ENCODE data around the gene ARAF. TPM values are rescaled to one million over a fixed set of nuclear protein-coding genes. Genes with fewer than 3 reads are reported as not detected.

Gene ARAF
- total and polyA plus RNA-seq, 5 donors = 33.2 to 73.2 (median 67.5) TPM

DNA sequence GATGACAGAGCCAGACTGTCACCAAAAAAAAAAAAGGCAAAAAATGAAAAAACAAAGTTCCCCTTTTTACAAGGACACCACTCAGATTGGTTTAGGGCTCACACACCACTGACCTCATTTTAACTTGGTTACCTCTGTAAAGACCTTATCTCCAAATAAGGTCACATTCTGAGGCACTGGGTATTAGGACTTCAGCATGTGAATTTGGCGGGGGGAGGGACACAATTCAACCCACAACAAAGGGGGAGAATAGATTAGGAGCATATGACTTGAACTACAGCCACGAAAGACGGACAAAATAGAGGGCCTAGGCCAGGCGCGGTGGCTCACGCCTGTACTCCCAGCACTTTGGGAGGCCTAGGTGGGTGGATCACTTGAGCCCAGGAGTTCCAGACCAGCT is 31.0 kb upstream of the ARAF start:
- Histone ChIP-seq H3K27me3 (ENCODE audit: control insufficient read depth, insufficient read depth) (no peaks in the 10 kb centered on the region), H3K27ac (ENCODE audit: low read length) (no peak overlapping the region)

DNA sequence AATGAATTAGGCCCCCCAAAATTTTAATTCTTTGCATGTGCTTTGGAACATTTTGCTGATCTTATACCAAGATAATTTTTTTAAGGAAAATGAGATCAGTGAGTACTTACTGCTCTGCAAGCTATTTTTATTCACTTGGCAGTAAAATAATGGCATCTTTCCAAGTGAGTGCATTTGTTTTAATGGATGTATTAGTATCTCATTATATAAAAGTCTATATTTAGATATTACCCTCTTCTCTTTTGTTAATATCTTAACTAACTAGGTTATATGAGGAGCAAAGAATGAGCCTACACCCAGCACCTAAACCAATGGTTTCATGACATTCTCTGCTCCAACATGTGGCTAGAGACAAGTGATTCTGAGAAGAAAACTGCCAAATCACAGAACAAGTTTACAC is 21.1 kb upstream of the ARAF start:
- intact Hi-C loops (cut with DNase I) = no loop called here
- no peak for ATAC-seq
- H3K4me3 ChIP-seq (ENCODE audit: low read length) = no peak overlapping the region

More for the DNA sequence above, 31.0 kb upstream of the ARAF start:
- intact Hi-C loops (cut with DNase I) = no loop called here
- no peak for ATAC-seq
- H3K9me3 ChIP-seq (ENCODE audit: control insufficient read depth, low read length) = no peaks in the 10 kb centered on the region
- no peak overlapping the region for H3K4me3 ChIP-seq (ENCODE audit: low read length)
- DNase-seq = no peak
- WGBS = 96% methylated on average over 6 of the region's 6 CpGs
- H3K4me1 ChIP-seq (ENCODE audit: control insufficient read depth, insufficient read depth, low read length) = no peaks in the 10 kb centered on the region

DNA sequence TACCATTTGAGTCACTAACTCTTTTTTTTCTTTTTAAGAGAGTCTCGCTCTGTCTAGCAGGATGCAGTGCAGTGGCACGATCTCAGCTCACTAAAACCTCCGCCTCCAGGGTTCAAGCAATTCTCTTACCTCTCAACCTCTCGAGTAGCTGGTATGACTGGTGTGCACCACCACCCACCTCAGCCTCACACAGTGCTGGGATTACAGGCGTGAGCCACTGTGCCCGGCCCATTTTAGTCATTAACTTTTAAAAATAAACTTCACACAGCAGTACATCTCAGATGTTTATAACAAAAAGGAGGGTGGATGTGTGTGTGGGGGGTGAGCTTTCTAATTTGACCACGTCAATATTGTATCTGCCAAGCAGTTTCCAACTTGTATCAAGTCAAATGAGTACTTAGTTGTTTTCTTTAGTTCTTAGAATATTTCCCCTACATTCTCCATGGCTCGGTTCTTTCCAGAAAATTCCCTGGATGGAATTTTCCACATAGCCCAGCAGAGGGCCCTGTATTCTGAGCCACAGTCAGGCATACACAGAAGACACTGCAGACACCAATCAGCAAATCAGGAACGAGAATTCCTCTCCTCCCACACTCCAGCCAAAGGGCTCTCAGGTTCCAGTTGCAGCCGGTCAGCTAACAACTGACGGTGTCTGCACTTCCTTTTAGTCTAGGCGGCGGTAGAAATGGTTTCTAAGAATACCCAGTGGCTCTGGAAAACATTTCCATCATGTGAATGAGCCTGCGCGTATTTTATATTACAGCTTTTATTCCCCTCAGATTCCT is 20.1 kb upstream of the ARAF start:
- H3K27ac ChIP-seq (ENCODE audit: low read length) = peak overlapping the region; percentile 70
- H3K27me3 ChIP-seq (ENCODE audit: control insufficient read depth, insufficient read depth) = no peaks in the 10 kb centered on the region
- no peaks in the 10 kb centered on the region for H3K9me3 ChIP-seq (ENCODE audit: control insufficient read depth, low read length)
- no peak overlapping the region for H3K4me3 ChIP-seq (ENCODE audit: low read length)
- peak; percentile 69 to 85 (median 77) for DNase-seq
- peak; percentile 99 to 100 for ATAC-seq
- no peaks in the 10 kb centered on the region for H3K4me1 ChIP-seq (ENCODE audit: control insufficient read depth, insufficient read depth, low read length)
- 18% methylated on average over 15 of the region's 15 CpGs for WGBS
- intact Hi-C loops (cut with DNase I) = no loop called here

More for the DNA sequence above, 21.1 kb upstream of the ARAF start:
- Histone ChIP-seq H3K27ac (ENCODE audit: low read length) (peak overlapping the region; percentile 68), H3K9me3 (ENCODE audit: control insufficient read depth, low read length) (no peaks in the 10 kb centered on the region), H3K4me1 (ENCODE audit: control insufficient read depth, insufficient read depth, low read length) (no peaks in the 10 kb centered on the region), H3K27me3 (ENCODE audit: control insufficient read depth, insufficient read depth) (no peaks in the 10 kb centered on the region)
- no peak for DNase-seq

GRCh38 chrX:47543496-47543895 is 17.5 kb upstream of the ARAF start:
- intact Hi-C loops (cut with DNase I) = no loop called here
- Histone ChIP-seq H3K4me1 (ENCODE audit: control insufficient read depth, insufficient read depth, low read length) (no peaks in the 10 kb centered on the region), H3K9me3 (ENCODE audit: control insufficient read depth, low read length) (no peaks in the 10 kb centered on the region), H3K27me3 (ENCODE audit: control insufficient read depth, insufficient read depth) (no peaks in the 10 kb centered on the region), H3K4me3 (ENCODE audit: low read length) (no peak overlapping the region), H3K27ac (ENCODE audit: low read length) (no peak overlapping the region)
- ATAC-seq = no peak
- 94% methylated on average over 5 of the region's 5 CpGs for WGBS
- DNase-seq = no peak

- under 1% methylated on average over 20 of the region's 20 CpGs for WGBS
- Histone ChIP-seq H3K9me3 (ENCODE audit: control insufficient read depth, low read length) (no peaks in the 10 kb centered on the region), H3K4me1 (ENCODE audit: control insufficient read depth, insufficient read depth, low read length) (no peaks in the 10 kb centered on the region), H3K4me3 (ENCODE audit: low read length) (peak overlapping the region; percentile 58), H3K27ac (ENCODE audit: low read length) (peak overlapping the region; percentile 96), H3K27me3 (ENCODE audit: control insufficient read depth, insufficient read depth) (no peaks in the 10 kb centered on the region)
- peak; percentile 96 to 97 for ATAC-seq
- intact Hi-C loops (cut with DNase I) = no loop called here
- DNase-seq = peak; percentile 90 to 95 (median 93)
These were observed 4.9 kb upstream of the ARAF start for GRCh38 chrX:47556045-47556623.

DNA sequence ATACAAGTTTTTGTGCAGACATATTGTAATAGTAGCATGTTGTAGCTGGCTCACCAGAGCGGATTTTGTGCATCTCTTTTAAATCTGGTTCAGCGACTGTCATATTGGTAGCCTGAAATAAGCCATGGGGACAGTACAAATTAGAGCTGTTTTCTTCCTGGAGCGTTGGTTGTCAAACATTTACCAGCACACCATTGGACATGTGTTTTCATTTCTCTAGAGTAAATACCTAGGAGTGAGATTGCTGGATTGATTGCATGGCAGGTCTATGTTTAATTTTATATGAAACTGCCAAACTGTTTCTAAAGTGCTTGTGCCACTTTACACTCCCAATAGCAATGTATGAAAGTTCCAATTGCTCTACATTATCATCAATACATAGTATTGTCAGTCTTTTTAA is 2.6 kb upstream of the ARAF start:
- Histone ChIP-seq H3K27ac (ENCODE audit: low read length) (no peak overlapping the region), H3K27me3 (ENCODE audit: control insufficient read depth, insufficient read depth) (no peaks in the 10 kb centered on the region), H3K9me3 (ENCODE audit: control insufficient read depth, low read length) (no peaks in the 10 kb centered on the region), H3K4me3 (ENCODE audit: low read length) (no peak overlapping the region), H3K4me1 (ENCODE audit: control insufficient read depth, insufficient read depth, low read length) (peaks cover 3% of the 10 kb centered on the region)
- DNase-seq (no peak), ATAC-seq (no peak)
- 93% methylated on average over 3 of the region's 3 CpGs for WGBS
- intact Hi-C loops (cut with DNase I) = no loop called here

DNA sequence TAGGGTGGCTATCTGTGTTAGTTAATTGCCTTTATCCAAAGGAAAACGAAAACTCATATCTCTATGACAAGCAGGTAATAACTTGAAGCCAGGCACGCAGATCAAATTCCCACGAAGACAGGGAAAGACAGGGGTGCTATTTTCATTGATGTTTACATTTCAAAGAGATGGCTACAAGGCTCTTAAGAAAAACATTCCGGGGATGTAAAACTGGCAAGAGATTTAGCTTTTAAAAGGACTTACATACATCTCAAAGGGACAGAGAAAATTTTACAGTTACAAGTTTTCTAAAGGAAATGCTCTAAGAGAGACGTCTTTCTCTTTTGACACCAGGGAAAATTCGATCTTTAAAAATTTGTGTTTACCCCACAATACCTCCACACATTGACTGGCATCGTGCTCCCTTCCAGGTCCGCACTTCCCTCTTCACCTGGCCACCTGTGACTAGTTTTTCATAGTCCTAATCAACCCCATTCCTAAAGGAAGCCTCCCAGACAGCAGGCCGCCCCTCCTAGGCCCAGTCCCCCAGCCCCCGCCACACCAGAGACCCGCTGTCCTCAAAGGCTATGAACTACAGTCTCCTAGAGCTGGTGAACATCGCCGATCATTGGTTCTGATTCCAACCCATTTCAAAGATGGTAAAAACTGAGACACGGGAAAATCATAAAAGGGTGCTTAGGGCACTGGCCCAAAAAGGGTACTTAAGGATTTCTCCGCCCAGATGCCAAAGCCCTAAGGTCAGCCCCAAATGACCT is 649 bp upstream of the ARAF start:
- peak overlapping the region; percentile 37 for H3K4me3 ChIP-seq (ENCODE audit: low read length)
- no peaks in the 10 kb centered on the region for H3K9me3 ChIP-seq (ENCODE audit: control insufficient read depth, low read length)
- peaks cover 3% of the 10 kb centered on the region for H3K4me1 ChIP-seq (ENCODE audit: control insufficient read depth, insufficient read depth, low read length)
- 14% methylated on average over 15 of the region's 15 CpGs for WGBS
- ATAC-seq (no peak), DNase-seq (no peak)
- H3K27me3 ChIP-seq (ENCODE audit: control insufficient read depth, insufficient read depth) = no peaks in the 10 kb centered on the region
- peak overlapping the region; percentile 79 for H3K27ac ChIP-seq (ENCODE audit: low read length)
- intact Hi-C loops (cut with DNase I) = loop anchor here in 1 of 4 donors (5.0 kb wide), 1 partner anchor 87 kb away; no protein-coding TSS in a partner anchor

- no peak for DNase-seq
- peak in 1 of 2 donors; percentile 1 for ATAC-seq
- WGBS = 3% methylated on average over 9 of the region's 9 CpGs
- no peaks in the 10 kb centered on the region for H3K9me3 ChIP-seq (ENCODE audit: control insufficient read depth, low read length)
- no peaks in the 10 kb centered on the region for H3K27me3 ChIP-seq (ENCODE audit: control insufficient read depth, insufficient read depth)
- intact Hi-C loops (cut with DNase I) = loop anchor here in 1 of 4 donors (5.0 kb wide), 1 partner anchor 86 kb away; no protein-coding TSS in a partner anchor
- H3K4me1 ChIP-seq (ENCODE audit: control insufficient read depth, insufficient read depth, low read length) = peaks cover 3% of the 10 kb centered on the region
- peak overlapping the region; percentile 87 for H3K4me3 ChIP-seq (ENCODE audit: low read length)
- H3K27ac ChIP-seq (ENCODE audit: low read length) = peak overlapping the region; percentile 98
These were observed 700 bp downstream of the ARAF start for GRCh38 chrX:47561659-47562151.

GRCh38 chrX:47562615-47563243 is 1.7 kb downstream of the ARAF start:
- H3K27ac ChIP-seq (ENCODE audit: low read length) = peak overlapping the region; percentile 42
- no peaks in the 10 kb centered on the region for H3K27me3 ChIP-seq (ENCODE audit: control insufficient read depth, insufficient read depth)
- H3K9me3 ChIP-seq (ENCODE audit: control insufficient read depth, low read length) = no peaks in the 10 kb centered on the region
- no peak for ATAC-seq
- H3K4me1 ChIP-seq (ENCODE audit: control insufficient read depth, insufficient read depth, low read length) = peaks cover 3% of the 10 kb centered on the region
- intact Hi-C loops (cut with DNase I) = loop anchor here in 1 of 4 donors (5.0 kb wide), 1 partner anchor 85 kb away; no protein-coding TSS in a partner anchor
- WGBS = 77% methylated on average over 13 of the region's 13 CpGs
- DNase-seq = no peak
- H3K4me3 ChIP-seq (ENCODE audit: low read length) = no peak overlapping the region

GRCh38 chrX:47563801-47564315 is 2.9 kb downstream of the ARAF start:
- Histone ChIP-seq H3K27ac (ENCODE audit: low read length) (no peak overlapping the region), H3K27me3 (ENCODE audit: control insufficient read depth, insufficient read depth) (no peaks in the 10 kb centered on the region), H3K4me3 (ENCODE audit: low read length) (no peak overlapping the region), H3K9me3 (ENCODE audit: control insufficient read depth, low read length) (no peaks in the 10 kb centered on the region), H3K4me1 (ENCODE audit: control insufficient read depth, insufficient read depth, low read length) (peaks cover 3% of the 10 kb centered on the region)
- intact Hi-C loops (cut with DNase I) = loop anchor here in 1 of 4 donors (5.0 kb wide), 1 partner anchor 83 kb away; no protein-coding TSS in a partner anchor
- 80% methylated on average over 8 of the region's 8 CpGs for WGBS
- ATAC-seq = no peak
- DNase-seq = no peak

Data from right cardiac atrium (tissue), 5 donors.